Right lobe of liver (tissue), 6 donors: ENCODE results near the gene CSRNP2. TPM values are rescaled to one million over a fixed set of nuclear protein-coding genes. Genes with fewer than 3 reads are reported as not detected.
A peak's percentile ranks its signal among the peaks of the same experiment; 100 is the strongest.

Experiments
- ATAC-seq, 4 donors: fragments of 200-7000 bp; cut with Tn5 transposase; one replicate each; pipeline ENCODE4 v1.9.1; 2020; ENCODE audit warnings: mild to moderate bottlenecking in 4 of 4, moderate library complexity in 4 of 4
- DNase-seq, 3 donors: peaks; one replicate each; pipeline ENCODE4 v3.0.0-alpha.2; 2020
- H3K27ac ChIP-seq, 3 donors: fragments of 200-600 bp; one replicate each; pipeline ENCODE4 v1.8.0; 2022
- H3K27me3 ChIP-seq, 2 donors: fragments of 200-600 bp; one replicate each; pipeline ENCODE4 v1.8.0; 2022
- H3K36me3 ChIP-seq, 4 donors: fragments of 200-600 bp; sonication (generic) in 1 of 4; one replicate each; pipeline versions ENCODE4 v1.5.1 to v1.8.0; 2017 to 2022; ENCODE audit warnings: control low read depth in 1 of 4
- H3K4me1 ChIP-seq, 4 donors: fragments of 200-600 bp; sonication (generic) in 1 of 4; one replicate each; pipeline versions ENCODE4 v1.5.1 to v1.8.0; 2017 to 2022; ENCODE audit warnings: control low read depth in 1 of 4
- H3K4me3 ChIP-seq, 3 donors: fragments of 200-600 bp; one replicate each; pipeline ENCODE4 v1.8.0; 2022
- H3K9me3 ChIP-seq, 4 donors: fragments of 200-600 bp; sonication (generic) in 1 of 4; one replicate each; pipeline versions ENCODE4 v1.5.1 to v1.8.0; 2017 to 2022; ENCODE audit warnings: control low read depth in 1 of 4
- CTCF ChIP-seq, 4 donors: fragments of 200-600 bp in 3 of 4; fragments of 450-650 bp in 1 of 4; IDR thresholded peaks; one replicate each; pipeline versions ENCODE4 v1.5.1 to v1.8.0; 2016 to 2022; ENCODE audit warnings: antibody characterized with exemption in 4 of 4, mild to moderate bottlenecking in 2 of 4
- POLR2A ChIP-seq: fragments of 450-650 bp; IDR thresholded peaks from one replicate; pipeline ENCODE4 v1.6.1; 2017; ENCODE audit warnings: antibody characterized with exemption, mild to moderate bottlenecking
- WGBS: methylation state at CpG from one replicate; pipeline ENCODE4 v1.1.6; 2018; ENCODE audit warnings: low coverage, low lambda C conversion rate; ENCODE audit not compliant: insufficient coverage; ENCODE audit errors: missing lambda C conversion rate; 5-methylcytosine and 5-hydroxymethylcytosine counted together
- intact Hi-C, 2 donors: fragments of 100-400 bp; cut with DNase I; formaldehyde crosslinking; loops; one replicate each; pipeline versions ENCODE4 v1.11.2 to v1.14.1; 2022
- total RNA-seq, 6 experiments: library from RNA; depleted of rRNA in 2 of 6; stranded (reverse); fragments of >200 nt in 2 of 6; fragmentation: NEBNext Ultra II Directional in 3 of 6; extraction: Animal tissue kit (Norgen Biotek cat#: 25700) in 3 of 6; gene quantifications; one replicate each; pipeline versions ENCODE4 v1.1.0 to v1.2.4, GENCODE V29; 2016 to 2023
- donor health status: DM: no; HTN: yes; CAD: no.
- donor health status: DM: no; HTN: no; CAD: no.
- donor health status: DM: no; HTN: no; CAD: no.
- donor health status: DM: no; HTN: yes; CAD: no.
- donor health status: DM: no; HTN: yes; CAD: no.

The CSRNP2 gene
- total RNA-seq, 6 experiments from 2014 or later: 5.2 to 9.4 (median 6.7) TPM

- Histone ChIP-seq H3K4me3 (no peak overlapping the region), H3K4me1 (peaks cover 0 to under 1% (median 0%) of the 10 kb centered on the region in 4 donors), H3K27ac (no peak overlapping the region), H3K36me3 (peaks cover 0 to 89% (median 48%) of the 10 kb centered on the region in 4 donors), H3K27me3 (no peaks in the 10 kb centered on the region), H3K9me3 (no peaks in the 10 kb centered on the region)
- TF ChIP-seq POLR2A (no peak), CTCF (IDR thresholded peaks at IDR 0.05) (no peak)
- intact Hi-C loops: loop anchor here in 1 of 2 donors (10.0 kb wide), 1 partner anchor 190 kb away; no protein-coding TSS in a partner anchor
- DNase-seq: no peak
- ATAC-seq: no peak
- 100% methylated on average over 1 of the region's 2 CpGs for WGBS
Measured at GRCh38 chr12:51055060-51055459, 28.3 kb downstream of the CSRNP2 start.

GRCh38 chr12:51051787-51052186 lies 31.6 kb downstream of the CSRNP2 start:
- Histone ChIP-seq H3K4me3 (no peak overlapping the region), H3K9me3 (no peaks in the 10 kb centered on the region), H3K4me1 (peaks cover 0 to 14% (median 5%) of the 10 kb centered on the region in 4 donors), H3K36me3 (peaks cover 0 to 56% (median 25%) of the 10 kb centered on the region in 4 donors), H3K27ac (no peak overlapping the region), H3K27me3 (no peaks in the 10 kb centered on the region)
- 70% methylated on average over 4 of the region's 4 CpGs for WGBS
- TF ChIP-seq CTCF (IDR thresholded peaks at IDR 0.05): no peak
- TF ChIP-seq POLR2A: no peak
- DNase-seq (no peak), ATAC-seq (no peak)
- intact Hi-C loops: loop anchor here in 1 of 2 donors (10.0 kb wide), 1 partner anchor 193 kb away; no protein-coding TSS in a partner anchor

GRCh38 chr12:51049525-51049924 lies 33.9 kb downstream of the CSRNP2 start:
- H3K27me3 ChIP-seq: no peaks in the 10 kb centered on the region
- intact Hi-C loops: no loop called here
- peaks cover 0 to 39% (median 16%) of the 10 kb centered on the region in 4 donors for H3K36me3 ChIP-seq
- DNase-seq (no peak), ATAC-seq (no peak)
- no peak overlapping the region for H3K27ac ChIP-seq
- 59% methylated on average over 3 of the region's 3 CpGs for WGBS
- TF ChIP-seq CTCF (IDR thresholded peaks at IDR 0.05): no peak
- no peak for TF ChIP-seq POLR2A
- no peaks in the 10 kb centered on the region for H3K9me3 ChIP-seq
- peak overlapping the region; percentile 8 to 88 (median 83) for H3K4me3 ChIP-seq
- H3K4me1 ChIP-seq: peaks cover 0 to 14% (median 5%) of the 10 kb centered on the region in 4 donors

- ATAC-seq (peak in 3 of 4 donors; percentile 2 to 14 (median 8)), DNase-seq (no peak)
Measured at GRCh38 chr12:51048661-51049251, 34.6 kb downstream of the CSRNP2 start.

More at GRCh38 chr12:51048661-51049251, 34.6 kb downstream of the CSRNP2 start:
- Histone ChIP-seq H3K36me3 (peaks cover 0 to 31% (median 10%) of the 10 kb centered on the region in 4 donors), H3K4me3 (peak overlapping the region; percentile 83 to 88 (median 87)), H3K27ac (peak overlapping the region; percentile 88 to 94 (median 91)), H3K4me1 (peaks cover 0 to 14% (median 5%) of the 10 kb centered on the region in 4 donors), H3K27me3 (no peaks in the 10 kb centered on the region), H3K9me3 (no peaks in the 10 kb centered on the region)
- 7% methylated on average over 14 of the region's 14 CpGs for WGBS
- TF ChIP-seq POLR2A: no peak
- no peak for TF ChIP-seq CTCF (IDR thresholded peaks at IDR 0.05)
- intact Hi-C loops: no loop called here
